ENCODE measurements around the gene ZCCHC24.
"Not testable (repeated sequence)": the region's sequence is repeated elsewhere in the genome, so short reads cannot be mapped to it uniquely, and the experiment has no call there.

Gene ZCCHC24

DNA sequence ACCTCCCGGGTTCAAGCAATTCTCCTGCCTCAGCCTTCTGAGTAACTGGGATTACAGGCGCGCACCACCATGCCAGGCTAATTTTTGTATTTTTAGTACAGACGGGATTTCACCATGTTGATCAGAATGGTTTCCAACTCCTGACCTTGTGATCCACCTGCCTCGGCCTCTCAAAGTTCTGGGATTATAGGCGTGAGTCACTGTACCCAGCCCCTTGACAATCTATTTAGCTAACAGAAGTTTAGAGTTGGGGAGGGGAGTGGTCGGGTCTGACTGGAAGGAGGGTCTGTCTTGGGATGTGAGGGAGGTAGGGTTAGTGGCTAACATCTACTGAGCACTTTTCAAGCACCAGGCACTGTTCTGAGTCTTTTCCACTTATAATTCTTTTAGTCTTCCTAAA lies 27.0 kb upstream of the ZCCHC24 start:
- no peak for DNase-seq

DNA sequence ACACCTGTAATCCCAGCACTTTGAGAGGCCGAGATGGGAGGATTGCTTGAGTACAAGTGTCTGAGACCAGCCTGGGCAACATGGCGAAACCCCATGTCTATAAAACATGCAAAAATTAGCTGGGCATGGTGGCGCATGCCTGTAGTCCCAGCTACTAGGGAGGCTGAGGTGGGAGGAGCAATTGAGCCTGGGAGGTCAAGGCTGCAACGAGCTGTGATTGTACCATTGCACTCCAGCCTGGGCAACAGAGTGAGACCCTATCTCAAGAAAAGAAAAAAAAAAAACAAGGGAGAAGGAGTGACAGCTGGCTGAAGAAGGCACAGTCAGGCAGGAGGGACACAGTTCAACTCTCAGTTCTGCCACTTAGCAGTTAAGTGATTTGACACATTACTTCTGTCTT lies 26.4 kb upstream of the ZCCHC24 start:
- no peak for DNase-seq

DNA sequence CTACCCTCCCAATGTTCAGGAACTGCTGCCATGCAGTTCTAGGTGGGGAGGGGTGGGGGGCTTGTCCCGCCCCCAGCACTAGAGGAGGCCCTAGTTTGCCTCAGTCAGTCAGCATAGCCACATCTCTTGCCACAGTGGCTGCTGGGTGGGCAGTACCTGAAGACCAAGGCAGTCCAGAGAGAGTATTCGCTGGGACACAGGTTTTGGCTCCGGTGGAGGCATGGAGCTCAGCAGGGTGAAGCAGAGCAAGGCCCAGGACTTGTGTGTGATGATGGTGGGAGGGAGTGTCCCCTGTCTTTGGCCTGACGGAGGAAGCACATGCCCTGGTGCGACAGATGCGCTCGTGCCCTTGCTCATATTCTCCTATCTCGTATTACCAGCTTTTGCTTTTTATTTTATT lies 24.7 kb upstream of the ZCCHC24 start:
- DNase-seq = no peak

DNA sequence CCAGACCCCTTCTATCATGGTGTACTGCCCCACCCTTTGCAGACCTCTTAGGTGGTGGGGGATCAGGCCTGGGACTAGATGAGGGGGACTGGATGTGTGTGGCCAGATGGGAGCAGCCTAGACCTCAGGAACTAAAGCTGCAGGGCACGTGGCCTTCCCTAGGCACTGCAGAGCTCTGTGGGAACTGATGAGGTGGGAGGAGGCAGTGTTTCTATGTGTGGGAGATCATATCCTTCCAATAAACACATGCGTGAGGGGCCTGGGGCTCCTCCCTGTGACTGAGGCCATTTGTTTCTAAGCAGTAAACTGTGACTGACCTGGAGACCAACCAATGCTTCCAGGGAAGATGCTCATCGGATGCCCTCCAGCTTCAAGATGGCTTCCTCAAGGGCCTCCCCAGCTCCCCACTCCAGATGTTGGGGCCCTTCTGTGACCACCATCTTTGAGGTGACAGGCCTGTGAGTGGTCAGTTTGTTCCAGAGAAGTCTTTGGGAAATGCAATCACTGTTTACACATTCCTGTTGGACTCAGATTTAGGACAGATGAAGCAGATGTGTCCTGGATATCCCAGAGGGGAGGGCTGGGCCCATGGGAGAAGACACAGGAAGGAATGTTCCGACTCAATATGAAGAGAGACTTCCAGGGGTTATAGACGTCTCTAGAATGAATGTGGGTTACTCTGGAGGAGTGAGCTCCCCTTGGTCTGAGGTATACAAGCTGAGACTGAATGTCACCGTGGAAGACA lies 23.6 kb upstream of the ZCCHC24 start:
- DNase-seq = no peak

DNA sequence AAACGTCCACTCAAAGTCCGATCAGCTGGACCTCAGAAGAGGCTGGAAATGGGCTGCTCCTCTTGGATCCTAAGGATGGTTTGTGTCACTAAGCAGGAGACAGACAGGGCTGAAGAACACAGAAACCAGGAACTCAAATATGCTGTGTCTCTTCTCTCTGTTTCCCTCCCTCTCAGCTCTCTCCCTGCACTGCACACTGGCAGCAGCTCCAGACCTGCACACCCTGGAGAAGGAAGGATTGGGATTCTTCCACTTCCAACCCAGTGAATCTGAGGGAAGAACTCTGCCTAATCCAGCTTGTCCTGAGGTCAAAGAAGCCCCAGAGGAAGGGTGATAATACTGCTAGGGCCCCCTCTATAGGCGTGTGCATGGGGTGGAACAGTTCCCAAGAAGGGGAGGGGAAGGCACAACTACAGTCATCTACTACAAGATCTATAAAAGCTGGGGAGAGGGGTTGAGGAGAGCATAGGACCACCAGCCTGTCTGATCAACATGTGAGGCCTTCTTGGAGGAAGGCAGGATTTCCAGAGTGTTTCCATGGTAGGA lies 22.7 kb upstream of the ZCCHC24 start:
- DNase-seq = no peak

DNA sequence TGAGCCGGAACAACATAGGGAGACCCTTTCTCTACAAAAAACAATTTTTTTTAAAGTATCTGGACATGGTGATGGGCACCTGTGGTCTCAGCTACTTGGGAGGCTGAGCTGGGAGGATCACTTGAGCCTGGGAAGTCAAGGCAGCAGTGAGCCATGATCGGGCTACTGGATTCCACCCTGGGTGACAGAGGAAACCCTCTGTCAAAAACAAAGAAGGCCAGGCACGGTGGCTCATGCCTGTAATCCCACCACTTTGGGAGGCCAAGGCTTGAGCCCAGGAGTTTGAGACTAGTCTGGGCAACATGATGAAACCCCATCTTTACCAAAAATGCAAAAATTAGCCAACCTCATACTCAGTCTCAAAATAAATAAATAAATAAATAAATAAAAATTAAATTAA lies 19.9 kb upstream of the ZCCHC24 start:
- no peak for DNase-seq

DNA sequence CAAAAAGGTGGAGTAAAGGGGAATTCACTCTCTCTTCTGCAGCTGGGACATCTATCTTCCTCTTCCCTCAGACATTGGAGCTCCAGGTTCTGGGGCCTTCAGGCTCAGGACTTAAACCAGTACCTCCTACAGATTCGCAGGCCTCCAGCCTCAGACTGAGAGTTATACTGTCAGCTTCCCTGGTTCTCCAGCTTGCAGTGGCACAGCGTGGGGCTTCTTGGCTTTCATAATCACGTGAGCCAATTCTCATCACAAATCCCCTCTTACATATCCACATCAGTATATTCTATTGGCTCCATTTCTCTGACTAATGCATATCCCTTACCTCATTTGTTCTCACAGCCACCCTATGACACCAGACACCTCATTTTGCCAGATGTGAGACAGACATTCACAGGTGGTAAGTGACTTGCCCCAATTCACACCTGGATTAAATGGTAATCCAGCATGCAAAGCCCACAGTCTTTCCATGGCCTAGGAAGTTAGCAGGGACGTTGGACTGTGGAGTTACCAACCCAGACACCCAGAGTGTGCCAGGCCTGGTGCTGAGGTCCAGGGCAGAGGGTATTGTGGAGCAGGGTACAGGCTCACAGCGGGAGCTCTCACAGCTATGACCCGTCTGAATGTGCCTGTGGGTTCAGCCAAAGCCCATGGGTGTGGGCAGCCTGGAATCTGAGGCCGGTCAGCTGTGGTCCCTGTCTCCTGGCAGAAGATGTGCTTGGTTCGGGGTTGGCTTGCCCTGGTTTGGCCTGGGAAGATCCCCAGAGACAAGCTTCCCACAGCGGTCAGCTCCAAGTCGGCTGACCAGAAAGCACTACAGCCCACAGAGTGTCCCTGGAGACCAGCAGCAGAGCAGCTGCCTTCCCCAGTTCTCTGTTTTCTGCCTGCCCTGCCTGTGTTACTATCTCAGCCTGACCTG lies 18.4 kb upstream of the ZCCHC24 start:
- no peak for DNase-seq

DNA sequence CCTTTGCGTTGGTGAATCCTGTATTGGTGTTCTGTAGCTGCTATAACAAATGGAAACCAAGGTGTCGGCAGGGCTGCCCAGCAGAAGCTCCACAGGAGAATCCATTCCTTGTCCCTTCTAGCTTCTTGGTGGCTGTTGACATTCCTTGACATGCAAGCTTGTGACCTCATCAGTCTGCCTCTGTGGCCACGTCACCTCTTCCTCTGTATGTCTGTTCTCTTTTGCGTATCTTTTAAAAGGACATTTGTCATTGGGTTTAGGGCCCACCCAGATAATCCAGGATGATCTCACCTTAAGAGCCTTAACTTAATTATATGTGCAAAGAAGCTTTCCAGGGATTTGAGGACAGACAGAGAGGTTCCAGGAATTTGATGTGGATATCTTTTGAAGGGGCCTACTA lies 15.3 kb upstream of the ZCCHC24 start:
- DNase-seq = no peak

DNA sequence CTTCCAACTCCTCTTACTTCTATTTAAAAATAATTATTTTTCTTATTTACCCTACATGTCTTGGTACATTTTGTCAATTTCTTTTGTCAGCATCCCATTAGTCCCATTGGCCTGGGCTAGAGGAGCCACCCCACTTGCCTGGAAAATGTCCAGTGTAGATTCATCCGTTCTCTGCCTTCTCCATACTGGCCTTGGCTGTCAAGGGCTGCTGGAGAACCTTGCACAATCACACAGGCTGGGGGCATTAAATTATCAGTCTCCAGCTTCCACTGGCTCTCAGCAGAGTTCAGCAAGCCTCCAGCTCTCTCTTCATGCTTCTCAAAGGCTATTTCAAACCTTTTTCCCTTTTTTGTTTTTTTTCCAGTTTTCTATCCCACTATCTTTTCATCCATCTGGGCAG lies 13.8 kb upstream of the ZCCHC24 start:
- DNase-seq = no peak

DNA sequence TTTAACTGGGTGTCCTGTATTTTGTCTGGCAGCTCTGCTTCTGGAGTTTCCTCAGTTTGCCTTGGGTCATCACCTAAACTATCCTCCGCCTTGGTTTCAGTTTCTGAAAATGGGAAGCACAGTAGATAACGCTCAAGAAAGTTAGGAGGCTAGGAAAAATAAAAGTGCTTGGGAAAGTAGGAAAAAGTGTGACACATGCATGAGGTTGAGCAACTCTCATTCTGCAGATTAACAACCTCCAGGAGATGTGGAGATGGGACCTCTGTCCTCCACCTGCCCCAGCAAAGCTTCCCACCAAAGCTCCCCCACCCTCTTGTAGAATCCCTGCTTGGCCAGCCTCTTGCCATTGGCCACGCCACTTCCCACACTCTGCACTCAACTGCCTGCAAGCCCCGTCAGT lies 13.1 kb upstream of the ZCCHC24 start:
- DNase-seq = no peak

DNA sequence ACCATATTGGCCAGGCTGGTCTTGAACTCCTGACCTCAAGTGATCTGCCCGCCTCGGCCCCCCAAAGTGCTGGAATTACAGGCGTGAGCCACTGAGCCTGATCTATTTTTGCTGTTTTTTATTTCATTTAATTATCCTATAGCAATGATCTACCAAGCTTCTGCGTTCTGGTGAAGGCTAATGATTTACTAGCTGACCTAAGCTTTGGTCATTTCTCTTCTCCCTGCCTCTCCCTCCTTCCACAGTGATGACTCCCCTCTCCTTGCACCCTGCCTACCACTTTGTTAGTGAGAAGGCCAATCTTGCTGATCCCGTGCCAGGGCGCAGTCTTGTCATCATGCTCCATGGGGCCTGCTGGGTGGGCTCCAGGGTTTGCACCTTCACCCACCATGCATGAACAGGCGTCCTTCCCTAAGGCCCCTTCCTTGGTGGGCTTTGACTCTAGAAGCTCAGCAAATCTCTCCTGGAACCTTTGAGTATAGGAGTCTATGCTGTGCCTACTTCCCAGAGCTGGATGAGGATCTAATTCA lies 11.9 kb upstream of the ZCCHC24 start:
- DNase-seq = no peak

DNA sequence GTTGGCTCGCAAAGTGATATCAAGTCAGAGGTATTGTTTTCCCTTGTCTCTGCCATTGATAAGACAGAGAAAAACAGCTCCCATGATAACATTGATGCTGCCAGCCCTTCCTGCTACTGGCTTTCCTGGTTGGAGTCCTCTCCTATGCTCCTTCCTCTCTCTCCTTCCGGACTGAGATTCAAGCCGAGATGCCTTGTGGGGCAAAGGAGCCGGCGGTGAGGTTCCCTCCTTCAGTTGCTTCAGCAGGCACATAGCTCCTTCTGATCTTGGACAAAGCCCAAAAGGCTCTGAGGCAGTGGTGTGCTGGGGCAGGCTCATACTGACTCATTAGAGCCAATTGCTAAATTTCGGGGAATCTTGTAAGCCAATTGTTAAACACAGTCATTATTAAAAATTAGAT lies 8.8 kb upstream of the ZCCHC24 start:
- DNase-seq = no peak

DNA sequence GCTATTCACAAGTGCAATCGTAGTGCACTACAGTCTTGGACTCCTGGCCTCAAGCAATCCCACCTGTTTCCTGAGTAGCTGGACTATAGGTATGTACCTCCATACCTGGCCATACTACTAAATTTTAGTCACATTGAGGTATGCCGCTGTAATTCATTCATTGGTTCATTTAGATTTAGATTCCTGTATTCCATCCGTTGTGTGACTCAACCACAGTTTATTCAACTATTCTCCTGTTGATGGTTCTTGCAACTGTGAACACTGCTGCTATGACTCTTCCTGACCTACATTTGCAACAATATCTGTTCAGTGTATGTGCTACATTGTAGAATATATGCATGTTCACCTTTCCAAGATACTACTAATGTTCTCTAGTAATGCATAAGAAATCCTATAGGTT lies 8.0 kb upstream of the ZCCHC24 start:
- DNase-seq = no peak

DNA sequence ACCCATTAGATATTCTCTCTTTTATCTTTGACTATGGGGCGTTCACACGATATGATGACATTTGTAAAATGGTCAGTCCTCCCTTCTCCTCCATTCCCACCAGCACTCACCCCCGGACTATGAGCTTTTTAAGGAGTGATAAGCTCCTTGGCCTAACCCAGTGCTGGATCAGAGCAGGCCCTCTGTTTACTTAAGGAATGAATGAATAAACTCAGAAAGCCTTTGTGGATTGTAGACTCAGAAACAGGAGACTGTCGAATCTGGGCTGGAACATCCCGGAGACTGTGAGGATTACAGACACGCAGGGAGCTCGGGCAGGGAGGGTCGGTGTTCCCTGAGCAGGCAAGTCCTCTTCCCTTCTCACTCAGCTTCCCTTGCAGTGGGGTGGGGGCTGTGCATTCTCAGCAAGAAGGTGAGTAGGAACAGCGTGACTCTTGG lies 6.8 kb upstream of the ZCCHC24 start:
- DNase-seq = no peak

DNA sequence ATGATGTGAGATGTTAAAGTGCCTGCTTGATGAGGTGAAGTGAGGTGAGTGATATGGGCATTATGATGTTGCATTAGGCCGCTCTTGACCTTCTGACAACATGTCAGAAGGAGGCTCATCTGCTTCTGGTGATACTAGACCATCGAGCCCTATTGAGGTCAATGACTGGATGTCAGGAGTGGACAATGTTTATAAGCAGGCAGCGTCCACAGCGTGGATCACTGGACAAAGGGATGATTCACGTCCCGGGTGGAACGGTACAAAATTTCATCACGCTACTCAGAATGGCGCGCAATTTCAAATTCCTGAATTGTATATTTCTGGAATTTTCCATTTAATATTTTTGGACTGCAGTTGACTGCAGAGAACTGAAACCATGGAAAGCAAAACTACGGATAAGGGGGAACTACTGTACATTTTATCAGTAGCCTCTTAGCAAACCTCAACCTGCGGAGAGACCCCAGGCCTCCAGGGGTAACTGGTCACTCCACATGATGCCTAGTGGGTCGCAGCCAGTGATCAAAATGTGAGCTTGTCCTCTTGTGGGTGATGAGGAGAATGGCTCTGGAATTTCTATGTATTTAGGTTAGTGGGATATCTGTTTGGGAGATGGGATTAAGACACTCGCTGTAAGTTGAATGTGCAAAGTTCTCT lies 5.7 kb upstream of the ZCCHC24 start:
- DNase-seq = no peak

DNA sequence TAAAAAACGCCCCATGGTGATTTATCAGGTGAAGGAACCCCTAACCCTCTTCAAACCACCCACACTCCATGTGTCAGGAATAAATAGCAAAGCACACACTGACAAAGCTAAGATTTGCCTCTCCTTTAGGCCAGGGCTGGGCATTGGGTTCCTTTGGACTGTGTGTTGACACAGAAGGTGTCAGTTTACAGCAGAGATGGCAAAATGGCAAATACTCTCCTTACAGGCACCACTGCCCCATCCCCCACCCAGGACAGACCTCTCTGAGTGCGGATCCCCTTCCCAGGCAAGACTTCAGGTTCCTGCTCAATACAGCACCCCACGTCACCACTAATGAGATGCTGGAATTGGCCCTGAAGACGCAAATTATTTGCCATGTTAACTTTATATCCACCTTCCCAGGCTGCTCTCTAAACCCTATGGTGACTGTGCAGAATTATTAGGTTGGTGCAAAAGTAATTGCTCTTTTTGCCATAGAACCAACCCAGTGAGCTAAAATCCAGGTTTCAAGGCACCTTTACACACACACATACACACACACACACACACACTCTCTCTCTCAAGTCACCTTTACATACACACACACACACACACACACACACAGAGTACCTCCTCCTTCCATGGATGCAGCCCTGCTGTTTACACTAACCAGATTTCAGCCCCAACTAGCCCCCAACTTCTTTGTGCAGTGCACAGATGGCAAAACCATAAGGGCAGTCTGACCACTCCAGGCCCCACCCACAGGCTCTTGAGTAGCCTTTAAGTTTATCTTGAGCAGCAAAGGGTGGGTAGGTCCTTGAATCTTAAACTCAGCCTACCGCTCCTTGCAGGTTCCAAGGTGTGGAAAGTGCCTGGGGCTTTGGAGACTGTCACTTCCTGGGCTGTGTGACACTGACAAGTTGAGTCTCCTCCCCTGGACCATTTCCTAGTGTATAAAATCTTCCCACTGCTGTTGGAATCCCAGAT lies 4.0 kb upstream of the ZCCHC24 start:
- DNase-seq = no peak

DNA sequence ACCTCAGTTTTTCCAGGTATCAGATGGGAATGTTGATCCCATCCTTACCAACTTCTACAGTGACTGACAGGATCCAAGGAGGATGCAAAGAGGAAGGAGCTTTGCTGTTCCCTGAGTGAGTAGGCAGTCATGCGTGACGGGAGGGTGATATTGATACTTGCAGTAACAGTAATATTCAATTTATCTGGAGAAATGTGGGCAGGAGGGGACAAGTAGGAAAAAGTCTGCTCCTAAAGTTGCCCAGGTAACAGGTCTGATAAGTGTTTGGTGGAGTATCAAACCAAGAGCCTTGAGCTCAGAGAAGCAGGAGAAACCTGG lies 3.3 kb upstream of the ZCCHC24 start:
- DNase-seq = no peak

DNA sequence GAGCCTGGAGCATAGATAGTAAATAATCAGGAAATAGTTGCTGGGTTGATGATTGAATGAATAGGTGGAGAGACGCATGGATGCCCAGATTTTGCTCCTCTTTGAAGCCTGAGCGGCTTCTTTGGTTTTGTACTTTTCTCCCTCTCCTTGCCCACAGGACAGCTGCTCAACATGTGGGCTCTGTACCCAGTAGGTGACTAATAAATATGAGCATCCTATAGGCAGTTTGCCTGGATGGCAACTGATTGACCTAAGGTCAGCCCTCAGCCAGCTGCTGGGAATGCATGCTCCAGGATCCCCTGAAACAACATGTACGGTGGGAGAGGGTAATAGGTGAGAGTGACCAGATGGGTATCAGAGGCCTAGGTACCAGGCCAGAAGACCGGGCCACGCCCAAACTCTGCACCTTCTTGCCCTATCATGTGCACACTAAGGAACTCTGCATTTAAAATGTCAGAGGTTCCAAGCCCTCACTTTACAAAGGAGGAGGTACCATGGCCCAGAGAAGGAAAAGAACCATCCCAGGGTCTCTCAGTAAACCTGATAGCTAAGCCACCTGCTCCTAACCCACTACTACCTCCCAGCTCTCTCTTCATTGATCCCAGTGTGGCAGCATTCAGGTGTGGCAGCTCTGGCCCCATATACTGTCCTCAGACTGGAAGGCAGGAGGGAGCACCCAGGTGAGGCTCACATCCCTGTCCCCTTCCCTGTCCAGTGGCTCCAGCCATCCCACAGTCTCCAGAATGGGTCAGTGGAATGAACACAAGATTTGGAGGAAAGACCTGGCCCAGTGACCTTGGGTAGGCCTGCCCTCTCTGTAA lies 2.7 kb upstream of the ZCCHC24 start:
- DNase-seq = no peak

DNA sequence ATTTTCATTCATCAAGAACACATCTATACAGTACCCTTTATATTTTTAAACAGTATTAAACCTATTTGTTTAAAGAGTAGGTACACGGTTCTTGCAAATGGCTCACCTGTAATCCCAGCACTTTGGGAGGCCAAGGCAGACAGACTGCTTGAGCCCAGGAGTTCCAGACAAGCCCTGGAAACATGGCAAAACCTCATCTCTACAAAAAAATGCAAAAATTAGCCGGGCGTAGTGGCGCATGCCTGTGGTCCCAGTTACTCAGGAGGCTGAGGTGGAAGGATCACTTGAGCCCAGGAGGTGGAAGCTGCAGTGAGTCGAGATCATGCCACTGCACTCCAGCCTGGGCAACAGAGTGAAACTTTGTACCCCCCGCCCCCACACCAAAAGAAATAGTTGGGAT lies 1.8 kb upstream of the ZCCHC24 start:
- not testable (repeated sequence) for DNase-seq

DNA sequence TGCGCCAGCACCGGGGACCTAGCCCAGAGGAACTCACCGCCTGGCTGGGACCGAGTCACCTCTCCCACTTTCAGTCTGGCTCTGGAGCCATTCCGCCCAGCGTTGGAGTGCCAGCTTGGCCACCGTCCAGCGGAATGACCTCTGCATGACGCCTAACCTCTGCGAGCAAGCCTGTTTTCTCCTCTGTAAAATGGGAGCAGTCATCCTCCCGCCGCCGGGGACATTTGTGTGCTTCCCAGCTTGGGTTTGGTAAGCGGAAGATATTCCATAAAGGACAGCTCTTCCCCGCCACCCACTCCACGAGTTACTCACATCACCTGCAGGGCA lies 1.3 kb upstream of the ZCCHC24 start:
- DNase-seq = no peak
